ENCODE data around the gene GAPT.

DNA sequence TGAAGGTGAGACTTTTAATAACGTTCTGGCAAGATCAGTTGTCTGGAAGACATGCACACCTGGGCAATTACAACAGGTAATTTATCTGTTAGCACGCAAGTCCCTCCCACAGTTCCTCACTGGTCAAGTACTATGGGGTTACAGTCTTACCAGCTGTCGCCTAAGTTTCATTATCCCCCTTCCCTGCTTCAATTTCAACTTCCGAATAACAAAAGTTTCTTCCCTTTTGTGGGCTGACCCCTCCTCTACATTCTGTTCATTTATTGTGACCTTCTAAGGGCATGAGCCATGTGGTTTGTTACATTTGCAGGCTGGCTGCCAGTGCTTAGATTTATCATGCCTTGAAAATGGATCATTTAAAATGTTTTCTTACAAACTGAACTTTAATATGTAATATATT, 16.5 kb downstream of the GAPT start:
- TF ChIP-seq, protein P1, sequence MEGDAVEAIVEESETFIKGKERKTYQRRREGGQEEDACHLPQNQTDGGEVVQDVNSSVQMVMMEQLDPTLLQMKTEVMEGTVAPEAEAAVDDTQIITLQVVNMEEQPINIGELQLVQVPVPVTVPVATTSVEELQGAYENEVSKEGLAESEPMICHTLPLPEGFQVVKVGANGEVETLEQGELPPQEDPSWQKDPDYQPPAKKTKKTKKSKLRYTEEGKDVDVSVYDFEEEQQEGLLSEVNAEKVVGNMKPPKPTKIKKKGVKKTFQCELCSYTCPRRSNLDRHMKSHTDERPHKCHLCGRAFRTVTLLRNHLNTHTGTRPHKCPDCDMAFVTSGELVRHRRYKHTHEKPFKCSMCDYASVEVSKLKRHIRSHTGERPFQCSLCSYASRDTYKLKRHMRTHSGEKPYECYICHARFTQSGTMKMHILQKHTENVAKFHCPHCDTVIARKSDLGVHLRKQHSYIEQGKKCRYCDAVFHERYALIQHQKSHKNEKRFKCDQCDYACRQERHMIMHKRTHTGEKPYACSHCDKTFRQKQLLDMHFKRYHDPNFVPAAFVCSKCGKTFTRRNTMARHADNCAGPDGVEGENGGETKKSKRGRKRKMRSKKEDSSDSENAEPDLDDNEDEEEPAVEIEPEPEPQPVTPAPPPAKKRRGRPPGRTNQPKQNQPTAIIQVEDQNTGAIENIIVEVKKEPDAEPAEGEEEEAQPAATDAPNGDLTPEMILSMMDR (conservative IDR thresholded peaks at IDR 0.05 in 1 of 2, IDR thresholded peaks at IDR 0.05 in 1 of 2; ENCODE audit: extremely low read depth in 1 of 2, insufficient read depth in 1 of 2, low read depth in 1 of 2, low read length in 2 of 2), result no peak
- no peak for TF ChIP-seq EZH2 (IDR thresholded peaks at IDR 0.05; ENCODE audit: borderline replicate concordance, low read length)
